ENCODE results near the gene NSFL1C. TPM values are rescaled to one million over a fixed set of nuclear protein-coding genes. Genes with fewer than 3 reads are reported as not detected.

Gene NSFL1C
- total RNA-seq, 2 experiments from 2014 or later: 40.2 to 80.0 TPM

GRCh38 chr20:1486566-1486965, 19.9 kb upstream of the NSFL1C start:
- H2AFZ ChIP-seq (ENCODE audit: low read length): no peak overlapping the region
- no peak overlapping the region for H3K27ac ChIP-seq (ENCODE audit: low read depth, low read length, poor library complexity, severe bottlenecking)
- H3K4me2 ChIP-seq (ENCODE audit: low read length): no peak overlapping the region
- no peak for DNase-seq (ENCODE audit: low spot score)
- no peaks in the 10 kb centered on the region for H3K79me2 ChIP-seq (ENCODE audit: insufficient read depth, low read depth, low read length)
- H3K9me3 ChIP-seq (ENCODE audit: low read length): no peaks in the 10 kb centered on the region
- H3K36me3 ChIP-seq (ENCODE audit: insufficient read depth, low read length): no peaks in the 10 kb centered on the region
- ChIA-PET CTCF (ENCODE audit: unreplicated experiment) (no interaction called here), POLR2A (interaction anchor here (0.7 kb wide), 1 partner anchor 273 kb away, joined by 3 read pairs; no protein-coding TSS in a partner anchor)
- no peaks in the 10 kb centered on the region for H4K20me1 ChIP-seq (ENCODE audit: insufficient read depth, low read length)
- no TSS peak for BruUV-seq (replicated peaks)
- no peaks in the 10 kb centered on the region for H3K4me1 ChIP-seq (ENCODE audit: insufficient read depth, low read length, poor library complexity, severe bottlenecking)
- H3K9me2 ChIP-seq (ENCODE audit: insufficient read depth, low read length): no peaks in the 10 kb centered on the region
- no peak overlapping the region for H3K4me3 ChIP-seq (ENCODE audit: low read depth, low read length, poor library complexity, severe bottlenecking)
- TF ChIP-seq CTCF (conservative IDR thresholded peaks at IDR 0.05; ENCODE audit: low read length): no peak
- no peak for TF ChIP-seq EZH2phosphoT487 (IDR thresholded peaks at IDR 0.05; ENCODE audit: borderline replicate concordance, low read depth, low read length)
- intact Hi-C loops (cut with micrococcal nuclease; ENCODE audit: unreplicated experiment): no loop called here

- no peak for TF ChIP-seq CTCF (conservative IDR thresholded peaks at IDR 0.05; ENCODE audit: low read length)
- TF ChIP-seq EZH2phosphoT487 (IDR thresholded peaks at IDR 0.05; ENCODE audit: borderline replicate concordance, low read depth, low read length): no peak
- POLR2A ChIA-PET: no interaction called here
- Histone ChIP-seq H3K79me2 (ENCODE audit: insufficient read depth, low read depth, low read length) (no peaks in the 10 kb centered on the region), H3K9me2 (ENCODE audit: insufficient read depth, low read length) (no peaks in the 10 kb centered on the region), H3K4me3 (ENCODE audit: low read depth, low read length, poor library complexity, severe bottlenecking) (no peak overlapping the region), H3K4me1 (ENCODE audit: insufficient read depth, low read length, poor library complexity, severe bottlenecking) (no peaks in the 10 kb centered on the region), H3K4me2 (ENCODE audit: low read length) (no peak overlapping the region), H3K9me3 (ENCODE audit: low read length) (no peaks in the 10 kb centered on the region), H3K36me3 (ENCODE audit: insufficient read depth, low read length) (no peaks in the 10 kb centered on the region), H4K20me1 (ENCODE audit: insufficient read depth, low read length) (no peaks in the 10 kb centered on the region), H3K27ac (ENCODE audit: low read depth, low read length, poor library complexity, severe bottlenecking) (no peak overlapping the region), H2AFZ (ENCODE audit: low read length) (no peak overlapping the region)
- no TSS peak for BruUV-seq (replicated peaks)
- CTCF ChIA-PET (ENCODE audit: unreplicated experiment): no interaction called here
- no peak for DNase-seq (ENCODE audit: low spot score)
- intact Hi-C loops (cut with micrococcal nuclease; ENCODE audit: unreplicated experiment): no loop called here
Measured at GRCh38 chr20:1484438-1485116, 17.9 kb upstream of the NSFL1C start.

GRCh38 chr20:1479831-1480595, 13.4 kb upstream of the NSFL1C start:
- H3K79me2 ChIP-seq (ENCODE audit: insufficient read depth, low read depth, low read length): no peaks in the 10 kb centered on the region
- no peaks in the 10 kb centered on the region for H3K4me1 ChIP-seq (ENCODE audit: insufficient read depth, low read length, poor library complexity, severe bottlenecking)
- H3K4me2 ChIP-seq (ENCODE audit: low read length): no peak overlapping the region
- POLR2A ChIA-PET: interaction anchor here (0.9 to 1.2 kb wide), 2 partner anchors 23 to 26 kb away, joined by 3 read pairs; no protein-coding TSS in a partner anchor
- no peak overlapping the region for H2AFZ ChIP-seq (ENCODE audit: low read length)
- BruUV-seq (replicated peaks): no TSS peak
- TF ChIP-seq EZH2phosphoT487 (IDR thresholded peaks at IDR 0.05; ENCODE audit: borderline replicate concordance, low read depth, low read length) (no peak), CTCF (conservative IDR thresholded peaks at IDR 0.05; ENCODE audit: low read length) (no peak)
- DNase-seq (ENCODE audit: low spot score): no peak
- H3K36me3 ChIP-seq (ENCODE audit: insufficient read depth, low read length): no peaks in the 10 kb centered on the region
- no peak overlapping the region for H3K27ac ChIP-seq (ENCODE audit: low read depth, low read length, poor library complexity, severe bottlenecking)
- intact Hi-C loops (cut with micrococcal nuclease; ENCODE audit: unreplicated experiment): loop anchor here (10.0 kb wide), 2 partner anchors 165 to 255 kb away; partner anchors contain the start of gene RAD21L1
- H3K9me2 ChIP-seq (ENCODE audit: insufficient read depth, low read length): no peaks in the 10 kb centered on the region
- no peak overlapping the region for H3K4me3 ChIP-seq (ENCODE audit: low read depth, low read length, poor library complexity, severe bottlenecking)
- CTCF ChIA-PET (ENCODE audit: unreplicated experiment): no interaction called here
- no peaks in the 10 kb centered on the region for H4K20me1 ChIP-seq (ENCODE audit: insufficient read depth, low read length)
- no peaks in the 10 kb centered on the region for H3K9me3 ChIP-seq (ENCODE audit: low read length)

Measured in OCI-LY7 (cell line).